Measurements from ENCODE around the gene SLC66A2. TPM values are rescaled to one million over a fixed set of nuclear protein-coding genes. Genes with fewer than 3 reads are reported as not detected.
A peak's percentile ranks its signal among the peaks of the same experiment; 100 is the strongest.

SLC66A2 gene
- total RNA-seq, 1 donor from 2014 or later, result 31.6 TPM

GRCh38 chr18:79950515-79951341 lies 725 bp downstream of the SLC66A2 start:
- Mint-ChIP-seq H3K4me1 (ENCODE audit: low read depth) (peaks cover 8% of the 10 kb centered on the region), H3K4me3 (ENCODE audit: low read depth) (peak overlapping the region; percentile 79), H3K9me3 (ENCODE audit: low read depth) (no peaks in the 10 kb centered on the region), H3K27me3 (peaks cover 26% of the 10 kb centered on the region), H3K36me3 (ENCODE audit: insufficient read depth) (peaks cover 5% of the 10 kb centered on the region), H3K27ac (peak overlapping the region; percentile 65)
- no peak for TF ChIP-seq CTCF (IDR thresholded peaks at IDR 0.05; ENCODE audit: unreplicated experiment)
- DNase-seq (ENCODE audit: low spot score, unreplicated experiment), result peak; percentile 28

GRCh38 chr18:79949697-79950487 lies 1.6 kb downstream of the SLC66A2 start:
- Mint-ChIP-seq H3K27ac (peak overlapping the region; percentile 73), H3K4me1 (ENCODE audit: low read depth) (peaks cover 11% of the 10 kb centered on the region), H3K4me3 (ENCODE audit: low read depth) (peak overlapping the region; percentile 79), H3K9me3 (ENCODE audit: low read depth) (no peaks in the 10 kb centered on the region), H3K27me3 (peaks cover 20% of the 10 kb centered on the region), H3K36me3 (ENCODE audit: insufficient read depth) (peaks cover 5% of the 10 kb centered on the region)
- DNase-seq (ENCODE audit: low spot score, unreplicated experiment), result no peak
- no peak for TF ChIP-seq CTCF (IDR thresholded peaks at IDR 0.05; ENCODE audit: unreplicated experiment)

- Mint-ChIP-seq H3K4me3 (ENCODE audit: low read depth) (peak overlapping the region; percentile 79), H3K4me1 (ENCODE audit: low read depth) (peaks cover 11% of the 10 kb centered on the region), H3K27me3 (peaks cover 11% of the 10 kb centered on the region), H3K27ac (no peak overlapping the region), H3K9me3 (ENCODE audit: low read depth) (no peaks in the 10 kb centered on the region), H3K36me3 (ENCODE audit: insufficient read depth) (peaks cover 5% of the 10 kb centered on the region)
- TF ChIP-seq CTCF (IDR thresholded peaks at IDR 0.05; ENCODE audit: unreplicated experiment), result no peak
- DNase-seq (ENCODE audit: low spot score, unreplicated experiment), result no peak
Observed at GRCh38 chr18:79948719-79949411, 2.6 kb downstream of the SLC66A2 start.

- peaks cover 3% of the 10 kb centered on the region for H3K27me3 Mint-ChIP-seq
- no peak for DNase-seq (ENCODE audit: low spot score, unreplicated experiment)
- H3K4me3 Mint-ChIP-seq (ENCODE audit: low read depth), result no peak overlapping the region
- no peak for TF ChIP-seq CTCF (IDR thresholded peaks at IDR 0.05; ENCODE audit: unreplicated experiment)
- no peaks in the 10 kb centered on the region for H3K9me3 Mint-ChIP-seq (ENCODE audit: low read depth)
- H3K4me1 Mint-ChIP-seq (ENCODE audit: low read depth), result peaks cover 12% of the 10 kb centered on the region
- no peak overlapping the region for H3K27ac Mint-ChIP-seq
- H3K36me3 Mint-ChIP-seq (ENCODE audit: insufficient read depth), result peaks cover 5% of the 10 kb centered on the region
Observed at GRCh38 chr18:79947881-79948610, 3.4 kb downstream of the SLC66A2 start.
